Testis (tissue), 3 donors: ENCODE measurements around the gene INTS13. TPM values are rescaled to one million over a fixed set of nuclear protein-coding genes. Genes with fewer than 3 reads are reported as not detected.

Experiments
- DNase-seq: peaks from one replicate; pipeline ENCODE4 v3.0.0-alpha.2; 2019
- H3K27ac ChIP-seq, 2 donors: fragments of 200-600 bp; sonication (generic); one replicate each; pipeline ENCODE4 v1.5.1; 2019
- H3K27me3 ChIP-seq: fragments of 200-600 bp; sonication (generic); one replicate; pipeline ENCODE4 v1.5.1; 2019
- H3K36me3 ChIP-seq: fragments of 200-600 bp; sonication (generic); one replicate; pipeline ENCODE4 v1.5.1; 2017; ENCODE audit warnings: low read depth; ENCODE audit errors: missing control alignments
- H3K4me1 ChIP-seq: fragments of 200-600 bp; sonication (generic); one replicate; pipeline ENCODE4 v1.5.1; 2019
- H3K4me3 ChIP-seq, 2 donors: fragments of 200-600 bp; sonication (generic); one replicate each; pipeline ENCODE4 v1.5.1; 2017 to 2019
- H3K9me3 ChIP-seq: fragments of 200-600 bp; sonication (generic); one replicate; pipeline ENCODE4 v1.5.1; 2017
- CTCF ChIP-seq, 3 experiments: fragments of 450-650 bp in 2 of 3; fragments of 200-600 bp in 1 of 3; sonication (generic) in 1 of 3; IDR thresholded peaks; one replicate each; pipeline ENCODE4 v1.5.1; 2016 to 2019; ENCODE audit warnings: antibody characterized with exemption in 3 of 3, mild to moderate bottlenecking in 2 of 3, moderate library complexity in 1 of 3
- POLR2A ChIP-seq: fragments of 450-650 bp; IDR thresholded peaks from one replicate; pipeline ENCODE4 v1.6.1; 2017; ENCODE audit warnings: antibody characterized with exemption, mild to moderate bottlenecking, moderate library complexity
- WGBS, 2 donors: methylation state at CpG; one replicate each; pipeline ENCODE4 v1.1.5; 2018; 5-methylcytosine and 5-hydroxymethylcytosine counted together
- intact Hi-C: fragments of 100-400 bp; cut with DNase I; formaldehyde crosslinking; loops from one replicate; pipeline ENCODE4 v1.15.1; 2023; ENCODE audit warnings: low total_unique reads
- polyA plus RNA-seq: library from polyadenylated mRNA; stranded (reverse); fragments of 350-450 nt; fragmentation: Illumina TruSeq; extraction: RNeasy Lipid Tissue Mini Kit (QIAGEN cat#74804); gene quantifications from one replicate; pipeline ENCODE4 v1.2.3, GENCODE V29; 2014; ENCODE audit warnings: low read depth, low replicate concordance; ENCODE audit not compliant: insufficient read depth
- total RNA-seq, 2 donors: library from RNA; depleted of rRNA; stranded (reverse); fragments of >200 nt; gene quantifications; one replicate each; pipeline ENCODE4 v1.2.3, GENCODE V29; 2016

The INTS13 gene
- total and polyA plus RNA-seq, 3 donors from 2014 or later, result 18.2 to 25.2 (median 20.1) TPM

GRCh38 chr12:26976687-26977086, 38.9 kb upstream of the INTS13 start:
- no peaks in the 10 kb centered on the region for H3K27me3 ChIP-seq
- 85% methylated on average over 2 of the region's 2 CpGs for WGBS, 2 donors
- no peaks in the 10 kb centered on the region for H3K4me1 ChIP-seq
- no peaks in the 10 kb centered on the region for H3K36me3 ChIP-seq
- no peak for TF ChIP-seq POLR2A
- TF ChIP-seq CTCF (IDR thresholded peaks at IDR 0.05), result no peak
- intact Hi-C loops, result no loop called here
- no peak overlapping the region for H3K4me3 ChIP-seq
- no peak overlapping the region for H3K27ac ChIP-seq
- no peak for DNase-seq
- no peaks in the 10 kb centered on the region for H3K9me3 ChIP-seq

- Histone ChIP-seq H3K27ac (no peak overlapping the region), H3K36me3 (no peaks in the 10 kb centered on the region)
- 75 to 82% methylated on average over 2 of the region's 2 CpGs for WGBS, 2 donors
Measured at GRCh38 chr12:26971963-26972362, 34.2 kb upstream of the INTS13 start.

GRCh38 chr12:26970136-26970535, 32.4 kb upstream of the INTS13 start:
- H3K36me3 ChIP-seq, result no peaks in the 10 kb centered on the region

More at GRCh38 chr12:26971963-26972362, 34.2 kb upstream of the INTS13 start:
- DNase-seq, result no peak
- Histone ChIP-seq H3K27me3 (no peaks in the 10 kb centered on the region), H3K9me3 (no peaks in the 10 kb centered on the region), H3K4me3 (no peak overlapping the region), H3K4me1 (no peaks in the 10 kb centered on the region)
- intact Hi-C loops, result no loop called here
- TF ChIP-seq POLR2A (no peak), CTCF (IDR thresholded peaks at IDR 0.05) (no peak)

GRCh38 chr12:26966842-26967241, 29.1 kb upstream of the INTS13 start:
- H3K9me3 ChIP-seq, result no peaks in the 10 kb centered on the region
- H3K27me3 ChIP-seq, result no peaks in the 10 kb centered on the region
- intact Hi-C loops, result no loop called here
- no peak for DNase-seq
- TF ChIP-seq POLR2A (no peak), CTCF (IDR thresholded peaks at IDR 0.05) (no peak)
- no peaks in the 10 kb centered on the region for H3K4me1 ChIP-seq
- H3K27ac ChIP-seq, result no peak overlapping the region
- no peaks in the 10 kb centered on the region for H3K36me3 ChIP-seq
- 83 to 90% methylated on average over 3 of the region's 3 CpGs for WGBS, 2 donors
- no peak overlapping the region for H3K4me3 ChIP-seq

More at GRCh38 chr12:26970136-26970535, 32.4 kb upstream of the INTS13 start:
- Histone ChIP-seq H3K27me3 (no peaks in the 10 kb centered on the region), H3K4me3 (no peak overlapping the region), H3K27ac (no peak overlapping the region), H3K9me3 (no peaks in the 10 kb centered on the region), H3K4me1 (no peaks in the 10 kb centered on the region)
- DNase-seq, result no peak
- intact Hi-C loops, result no loop called here
- 89 to 100% methylated on average over 2 of the region's 2 CpGs for WGBS, 2 donors
- TF ChIP-seq POLR2A (no peak), CTCF (IDR thresholded peaks at IDR 0.05) (no peak)

- Histone ChIP-seq H3K36me3 (no peaks in the 10 kb centered on the region), H3K4me1 (no peaks in the 10 kb centered on the region), H3K27me3 (no peaks in the 10 kb centered on the region), H3K9me3 (no peaks in the 10 kb centered on the region), H3K27ac (no peak overlapping the region), H3K4me3 (no peak overlapping the region)
- intact Hi-C loops, result no loop called here
- 90 to 93% methylated on average over 1 of the region's 1 CpG for WGBS, 2 donors
- TF ChIP-seq CTCF (IDR thresholded peaks at IDR 0.05), result no peak
- no peak for TF ChIP-seq POLR2A
- no peak for DNase-seq
Measured at GRCh38 chr12:26963413-26963812, 25.6 kb upstream of the INTS13 start.
